Activated T-helper 2 cell treated with anti-CD3 and anti-CD28 coated beads, Interferon-gamma antibody, Interleukin-2, Interleukin-4, amounts not matched to agents 10 μg/mL and 5 μg/mL and 100 μg/mL, durations not matched to agents 14 hours and 24 hours and 36 hours (primary cell): ENCODE measurements around the gene EPAS1. TPM values are rescaled to one million over a fixed set of nuclear protein-coding genes. Genes with fewer than 3 reads are reported as not detected.

Source experiments
- DNase-seq: peaks from one replicate; pipeline ENCODE4 v3.0.0; 2021; ENCODE audit warnings: low spot score
- H3K27ac Mint-ChIP-seq: one replicate; pipeline ENCODE4 v1.8.0; 2021; ENCODE audit warnings: mixed read lengths
- H3K27me3 Mint-ChIP-seq: one replicate; pipeline ENCODE4 v1.8.0; 2021; ENCODE audit warnings: low read depth, mixed read lengths
- H3K36me3 Mint-ChIP-seq: one replicate; pipeline ENCODE4 v1.8.0; 2021; ENCODE audit warnings: low read depth, mixed read lengths
- H3K4me1 Mint-ChIP-seq: one replicate; pipeline ENCODE4 v1.8.0; 2021; ENCODE audit warnings: low read depth, mixed read lengths
- H3K4me3 Mint-ChIP-seq: one replicate; pipeline ENCODE4 v1.8.0; 2021; ENCODE audit warnings: low read depth, mild to moderate bottlenecking, moderate library complexity, mixed read lengths
- H3K9me3 Mint-ChIP-seq: one replicate; pipeline ENCODE4 v1.8.0; 2021; ENCODE audit warnings: mixed read lengths
- intact Hi-C: fragments of 100-400 bp; cut with micrococcal nuclease; formaldehyde crosslinking; loops from one replicate; pipeline ENCODE4 v1.15.1; 2023
- total RNA-seq: library from RNA; stranded (reverse); gene quantifications from 2 replicates; pipeline ENCODE4 v1.2.3, GENCODE V29; 2022

The EPAS1 gene
- total RNA-seq, 1 donor from 2014 or later = 100.0 TPM

DNA sequence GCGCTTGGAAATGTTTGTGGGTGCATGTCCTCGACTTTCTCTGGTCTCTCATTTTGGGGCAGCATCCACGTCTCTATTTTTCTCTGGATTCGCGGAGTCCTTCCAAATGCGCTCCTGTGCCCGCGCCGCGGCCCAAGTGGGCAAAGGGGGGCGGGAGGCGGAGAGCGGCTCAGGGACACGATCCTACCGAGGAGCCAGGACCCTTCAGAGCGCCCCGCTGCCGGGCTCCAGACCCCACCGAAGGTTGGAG lies 990 bp downstream of the EPAS1 start:
- Mint-ChIP-seq H3K27ac (no peak overlapping the region), H3K9me3 (no peaks in the 10 kb centered on the region), H3K4me1 (peaks cover 27% of the 10 kb centered on the region), H3K27me3 (peaks cover 60% of the 10 kb centered on the region), H3K4me3 (peak overlapping the region; percentile 89), H3K36me3 (peaks cover 15% of the 10 kb centered on the region)
- no peak for DNase-seq
- intact Hi-C loops = loop anchor here (5.0 kb wide), 3 partner anchors 61 to 281 kb away; no protein-coding TSS in a partner anchor

DNA sequence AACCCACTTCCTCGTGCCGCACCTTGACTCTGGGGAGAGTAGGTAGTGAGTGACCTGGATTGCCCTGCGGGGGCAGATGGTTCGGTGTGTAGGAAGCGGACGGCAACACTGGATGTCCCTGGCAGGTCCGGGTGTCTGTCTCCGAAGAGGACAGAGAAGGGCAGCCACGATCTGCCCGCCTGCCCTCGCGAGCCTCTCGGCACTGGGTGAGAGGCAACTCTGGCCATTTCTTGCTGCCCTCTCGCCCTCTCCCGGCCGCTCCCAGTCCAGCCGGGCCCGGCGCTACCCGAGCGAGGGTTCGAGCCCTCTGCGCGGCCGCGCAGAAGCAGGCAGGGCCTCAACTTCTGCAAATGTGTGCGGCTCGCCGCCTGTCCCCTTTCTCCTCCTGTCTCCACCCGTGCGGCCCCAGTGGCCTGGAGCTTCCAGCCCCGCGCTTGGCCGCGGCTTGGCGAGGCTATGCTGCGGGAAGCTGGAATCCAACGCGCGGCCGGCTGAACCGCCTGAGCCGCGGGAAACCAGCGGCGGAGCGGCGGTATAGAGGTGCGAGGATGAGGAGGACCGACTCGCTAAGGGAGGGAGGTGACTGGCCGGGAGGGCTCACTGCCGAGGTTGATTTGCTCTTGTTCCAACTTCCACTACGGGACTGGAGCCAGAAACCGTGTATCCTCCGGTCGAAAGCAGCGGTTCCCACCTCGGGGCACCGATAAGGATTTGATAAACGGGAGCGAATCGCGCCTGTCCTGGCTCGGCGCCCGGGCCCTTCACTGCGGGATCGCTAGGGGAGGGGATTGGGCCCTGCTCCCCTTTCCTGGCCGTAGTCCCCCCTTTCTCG lies 1.5 kb downstream of the EPAS1 start:
- H3K27me3 Mint-ChIP-seq = peaks cover 62% of the 10 kb centered on the region
- H3K4me1 Mint-ChIP-seq = peaks cover 32% of the 10 kb centered on the region
- no peaks in the 10 kb centered on the region for H3K9me3 Mint-ChIP-seq
- intact Hi-C loops = loop anchor here (5.0 kb wide), 3 partner anchors 61 to 281 kb away; no protein-coding TSS in a partner anchor
- H3K36me3 Mint-ChIP-seq = peaks cover 15% of the 10 kb centered on the region
- DNase-seq = peak; percentile 17
- peak overlapping the region; percentile 89 for H3K4me3 Mint-ChIP-seq
- no peak overlapping the region for H3K27ac Mint-ChIP-seq

DNA sequence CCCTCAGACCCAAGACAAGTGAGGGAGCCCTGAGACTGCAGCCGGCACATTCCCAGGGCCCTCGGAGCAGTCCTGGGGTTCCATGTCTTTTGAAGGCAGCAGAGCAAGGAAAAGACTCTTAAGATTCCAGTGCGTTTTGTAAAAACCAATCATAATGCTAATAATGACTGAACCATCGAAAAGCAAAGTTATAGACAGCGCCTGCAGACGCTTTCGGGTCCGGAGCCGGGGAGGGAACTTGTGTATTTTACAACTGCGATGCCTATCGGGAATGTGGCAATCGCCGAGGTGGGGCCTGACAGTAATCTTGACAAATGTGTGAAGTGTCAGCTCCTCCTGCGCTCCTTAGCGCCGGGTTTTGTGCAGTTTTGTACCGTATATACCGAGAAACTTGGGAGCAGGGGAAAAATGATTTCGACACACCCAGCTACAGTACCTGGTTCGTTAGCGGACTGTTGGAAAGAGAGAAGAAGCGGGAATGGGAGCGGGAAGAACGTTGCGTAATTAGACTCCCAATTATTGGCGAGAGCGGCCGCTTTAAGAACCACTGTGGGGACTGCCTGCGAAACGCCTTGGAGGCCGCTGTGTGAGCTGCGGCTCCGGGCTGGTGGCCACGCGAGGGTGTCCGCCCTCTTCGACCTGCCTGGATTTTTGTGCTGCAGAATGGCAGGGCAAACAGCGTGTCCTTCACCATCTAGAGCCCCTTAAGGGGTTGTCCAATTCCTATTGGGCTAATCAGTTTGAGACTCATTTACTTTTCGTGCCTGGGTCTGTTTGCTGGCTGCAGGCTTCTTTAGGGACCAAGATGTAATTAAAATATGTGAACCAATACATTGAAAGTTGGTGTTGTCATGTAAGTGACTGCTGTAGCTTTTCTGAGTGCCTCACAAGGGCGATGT lies 2.4 kb downstream of the EPAS1 start:
- H3K9me3 Mint-ChIP-seq = peaks cover under 1% of the 10 kb centered on the region
- intact Hi-C loops = loop anchor here (5.0 kb wide), 3 partner anchors 62 to 282 kb away; no protein-coding TSS in a partner anchor
- H3K27ac Mint-ChIP-seq = no peak overlapping the region
- H3K27me3 Mint-ChIP-seq = peaks cover 59% of the 10 kb centered on the region
- DNase-seq = no peak
- H3K4me3 Mint-ChIP-seq = peak overlapping the region; percentile 89
- H3K4me1 Mint-ChIP-seq = peaks cover 37% of the 10 kb centered on the region
- peaks cover 16% of the 10 kb centered on the region for H3K36me3 Mint-ChIP-seq

DNA sequence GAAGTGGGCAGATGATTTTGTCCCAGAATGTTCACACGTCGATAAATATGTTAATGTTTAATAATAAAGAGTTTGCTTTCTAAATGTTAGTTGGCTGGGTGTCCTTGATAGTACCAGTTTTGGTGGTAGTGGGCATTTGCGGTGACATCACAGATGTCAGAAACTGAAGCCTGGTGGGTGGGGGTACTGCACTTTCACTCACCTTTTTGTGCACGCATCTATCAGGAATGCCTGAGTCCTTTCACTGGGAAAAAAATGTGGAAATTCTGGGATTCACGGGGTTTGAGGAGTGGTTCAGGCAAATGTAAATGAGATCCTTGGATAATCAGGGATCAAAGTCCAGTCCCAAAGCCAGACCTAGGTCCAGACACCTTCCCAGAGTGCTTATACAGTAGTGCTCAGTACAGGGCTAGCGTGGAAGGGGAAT lies 3.2 kb downstream of the EPAS1 start:
- Mint-ChIP-seq H3K4me1 (peaks cover 44% of the 10 kb centered on the region), H3K27ac (no peak overlapping the region), H3K9me3 (peaks cover 8% of the 10 kb centered on the region), H3K36me3 (peaks cover 24% of the 10 kb centered on the region), H3K4me3 (peak overlapping the region; percentile 4), H3K27me3 (peaks cover 55% of the 10 kb centered on the region)
- intact Hi-C loops = no loop called here
- no peak for DNase-seq

DNA sequence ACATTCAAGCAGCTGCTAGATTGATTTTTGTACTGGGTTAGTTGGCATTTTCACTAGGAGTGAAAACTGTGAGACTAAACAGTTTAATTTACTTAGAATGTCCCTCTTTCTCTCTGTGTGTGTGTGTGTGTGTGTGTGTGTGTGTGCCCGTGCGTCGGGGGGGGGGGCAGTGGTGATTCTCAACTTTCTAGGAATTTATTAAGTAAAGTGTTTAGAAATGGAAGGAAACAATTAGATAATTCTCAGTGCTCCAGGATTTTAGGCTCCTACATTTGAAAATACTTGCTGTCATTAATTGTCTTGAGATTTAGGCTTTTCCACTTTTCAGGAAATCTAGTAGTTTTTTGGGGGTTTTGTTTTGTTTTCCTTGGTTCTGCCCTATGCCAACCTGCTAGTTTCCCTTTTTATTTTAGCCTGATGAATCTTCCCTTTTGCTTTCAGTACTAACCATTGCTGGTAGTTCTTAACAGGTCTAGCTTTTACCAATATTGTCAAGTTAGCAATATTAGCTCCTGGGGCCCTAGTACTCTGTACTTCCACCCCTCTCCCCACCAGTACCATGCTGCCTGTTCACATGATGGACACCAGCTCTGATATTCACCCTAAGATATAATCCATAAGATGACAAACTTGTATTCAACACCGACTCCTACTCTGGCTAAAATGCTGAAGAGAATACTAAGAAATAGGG lies 4.9 kb downstream of the EPAS1 start:
- Mint-ChIP-seq H3K4me1 (peaks cover 49% of the 10 kb centered on the region), H3K9me3 (peaks cover 10% of the 10 kb centered on the region), H3K36me3 (peaks cover 27% of the 10 kb centered on the region), H3K27ac (no peak overlapping the region), H3K27me3 (peaks cover 47% of the 10 kb centered on the region), H3K4me3 (no peak overlapping the region)
- intact Hi-C loops = no loop called here
- DNase-seq = no peak

DNA sequence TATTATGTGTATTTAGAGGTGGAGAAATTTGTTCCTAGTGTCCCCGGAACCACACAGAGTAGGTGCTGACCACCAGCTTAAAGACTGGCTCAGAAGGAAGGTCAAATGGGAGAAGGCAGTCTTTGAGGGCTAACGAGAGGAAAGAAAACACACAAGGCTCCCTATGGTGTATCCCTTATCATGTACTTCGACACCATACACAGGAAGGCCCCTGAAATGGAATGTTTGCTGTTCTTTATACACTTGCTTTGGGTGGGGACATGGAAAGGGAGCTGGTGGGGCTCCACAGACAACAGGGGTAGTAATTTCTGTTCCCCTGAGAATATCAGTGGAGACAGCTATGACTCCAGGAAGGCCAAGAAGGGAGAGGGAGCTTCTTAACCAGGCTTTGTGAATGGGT lies 6.0 kb downstream of the EPAS1 start:
- Mint-ChIP-seq H3K27ac (no peak overlapping the region), H3K27me3 (peaks cover 50% of the 10 kb centered on the region), H3K4me3 (no peak overlapping the region), H3K36me3 (peaks cover 31% of the 10 kb centered on the region), H3K4me1 (peaks cover 52% of the 10 kb centered on the region), H3K9me3 (peaks cover 10% of the 10 kb centered on the region)
- no peak for DNase-seq
- intact Hi-C loops = no loop called here

DNA sequence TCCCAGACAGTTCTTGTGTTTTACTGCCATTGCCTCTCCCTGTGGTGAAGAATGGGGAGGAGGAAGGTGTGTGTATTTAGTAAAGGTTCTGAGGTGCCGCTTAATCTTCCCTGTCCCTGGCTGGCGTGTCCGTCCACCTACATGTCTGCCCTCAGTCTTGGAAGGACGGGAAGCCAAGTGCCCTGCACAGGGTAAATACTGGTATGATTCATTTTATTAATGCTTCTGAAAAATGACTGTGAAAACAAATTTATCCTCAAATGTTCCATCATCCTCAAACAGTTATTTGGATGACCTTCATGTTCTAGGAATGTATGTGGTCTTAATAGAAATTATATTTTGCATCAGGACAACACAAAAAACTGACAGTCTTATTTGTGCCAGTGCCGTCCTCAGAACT lies 6.6 kb downstream of the EPAS1 start:
- Mint-ChIP-seq H3K36me3 (peaks cover 30% of the 10 kb centered on the region), H3K9me3 (peaks cover 10% of the 10 kb centered on the region), H3K4me1 (peaks cover 52% of the 10 kb centered on the region), H3K27me3 (peaks cover 49% of the 10 kb centered on the region), H3K27ac (no peak overlapping the region), H3K4me3 (no peak overlapping the region)
- no peak for DNase-seq
- intact Hi-C loops = loop anchor here (2.0 kb wide), 1 partner anchor 59 kb away; no protein-coding TSS in a partner anchor

DNA sequence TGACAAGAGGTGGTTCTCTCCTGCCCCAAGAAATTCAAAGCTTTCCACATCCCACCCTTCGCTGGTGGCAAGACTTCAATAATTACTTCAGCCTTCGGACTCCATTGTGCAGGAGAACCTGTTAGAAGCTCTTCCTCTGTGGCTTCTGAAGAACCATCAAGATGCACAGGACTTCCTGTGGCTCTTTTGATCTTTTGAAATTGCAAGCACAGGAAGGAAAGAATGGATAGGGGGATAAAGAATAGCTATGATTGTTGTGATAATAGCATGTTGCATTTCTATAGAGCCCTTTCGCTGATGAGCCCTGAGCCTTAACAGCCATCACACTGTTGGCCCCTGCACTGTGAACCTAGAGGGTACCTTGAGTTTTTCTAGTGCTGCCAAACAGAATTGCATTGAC lies 7.4 kb downstream of the EPAS1 start:
- intact Hi-C loops = loop anchor here (2.0 kb wide), 1 partner anchor 58 kb away; no protein-coding TSS in a partner anchor

DNA sequence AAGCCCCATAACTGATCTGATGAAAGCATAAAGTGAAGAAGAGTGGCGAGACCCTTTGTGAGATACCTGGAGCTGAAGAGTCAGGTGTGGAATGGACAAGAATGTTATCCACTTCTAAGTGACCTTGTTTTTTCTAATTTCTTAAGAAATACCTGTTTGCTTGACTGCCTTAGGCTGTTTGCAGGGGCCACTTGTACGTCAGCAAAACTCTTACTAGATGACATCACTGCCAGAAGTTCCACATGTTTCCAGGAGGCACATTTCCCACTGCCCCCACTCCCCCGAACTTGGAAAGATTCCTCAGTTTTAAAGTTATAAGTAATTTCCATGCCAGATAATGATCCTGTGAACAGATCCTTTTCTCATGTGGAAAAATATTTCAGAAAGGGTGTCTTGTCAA lies 8.0 kb downstream of the EPAS1 start:
- Mint-ChIP-seq H3K4me1 (peaks cover 44% of the 10 kb centered on the region), H3K36me3 (peaks cover 20% of the 10 kb centered on the region), H3K27ac (no peak overlapping the region), H3K4me3 (peak overlapping the region; percentile 52), H3K9me3 (peaks cover 10% of the 10 kb centered on the region), H3K27me3 (peaks cover 39% of the 10 kb centered on the region)
- intact Hi-C loops = loop anchor here (2.0 kb wide), 1 partner anchor 58 kb away; no protein-coding TSS in a partner anchor
- DNase-seq = no peak

More for the DNA sequence above, 7.4 kb downstream of the EPAS1 start:
- Mint-ChIP-seq H3K27ac (no peak overlapping the region), H3K27me3 (peaks cover 44% of the 10 kb centered on the region), H3K4me1 (peaks cover 48% of the 10 kb centered on the region), H3K4me3 (peak overlapping the region; percentile 52), H3K9me3 (peaks cover 10% of the 10 kb centered on the region), H3K36me3 (peaks cover 25% of the 10 kb centered on the region)
- peak; percentile 18 for DNase-seq

DNA sequence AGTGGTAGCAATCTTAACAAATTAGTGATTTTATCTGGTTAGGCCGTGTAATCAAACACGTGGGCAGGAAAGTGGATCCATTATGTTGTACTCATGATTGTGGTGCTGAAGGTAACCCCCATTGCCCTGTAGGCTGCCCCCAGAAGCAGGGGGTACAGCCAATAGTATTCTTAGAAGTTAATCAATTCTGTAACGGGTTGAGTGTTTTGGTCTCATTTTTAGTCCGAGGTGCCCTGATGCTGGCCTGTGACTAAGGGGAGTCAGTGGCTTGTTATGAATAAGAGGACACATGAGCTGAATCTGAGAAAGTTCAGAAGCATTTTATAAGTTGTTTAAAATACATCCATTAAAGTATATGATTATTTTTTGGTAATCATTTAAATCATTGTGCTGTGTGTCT lies 8.6 kb downstream of the EPAS1 start:
- H3K4me1 Mint-ChIP-seq = peaks cover 44% of the 10 kb centered on the region
- peaks cover 20% of the 10 kb centered on the region for H3K36me3 Mint-ChIP-seq
- intact Hi-C loops = loop anchor here (2.0 kb wide), 1 partner anchor 57 kb away; no protein-coding TSS in a partner anchor
- H3K4me3 Mint-ChIP-seq = no peak overlapping the region
- H3K9me3 Mint-ChIP-seq = peaks cover 10% of the 10 kb centered on the region
- DNase-seq = no peak
- peaks cover 33% of the 10 kb centered on the region for H3K27me3 Mint-ChIP-seq
- H3K27ac Mint-ChIP-seq = no peak overlapping the region

DNA sequence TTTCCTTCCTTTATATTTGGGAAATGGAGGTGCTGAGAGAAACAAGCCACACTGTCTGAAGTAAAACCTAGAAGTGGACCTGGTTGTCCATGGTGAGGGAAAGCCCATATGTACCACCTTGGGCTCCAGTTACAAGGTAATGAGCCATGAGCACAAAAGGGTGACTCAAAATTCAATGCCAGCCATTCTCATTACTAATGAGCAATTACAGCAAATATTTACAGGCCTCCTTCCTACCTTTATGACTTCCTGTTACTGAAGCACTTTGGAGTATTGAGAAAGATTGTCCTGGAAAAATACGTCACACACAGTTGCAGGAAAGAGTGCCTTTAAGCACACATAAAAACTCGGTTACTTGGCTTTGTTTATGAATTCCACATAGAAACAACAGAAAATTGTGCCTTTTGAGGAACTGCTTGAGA lies 9.1 kb downstream of the EPAS1 start:
- Mint-ChIP-seq H3K27me3 (peaks cover 31% of the 10 kb centered on the region), H3K9me3 (peaks cover 10% of the 10 kb centered on the region), H3K27ac (no peak overlapping the region), H3K36me3 (peaks cover 23% of the 10 kb centered on the region), H3K4me3 (no peak overlapping the region), H3K4me1 (peaks cover 47% of the 10 kb centered on the region)
- intact Hi-C loops = no loop called here
- DNase-seq = no peak

DNA sequence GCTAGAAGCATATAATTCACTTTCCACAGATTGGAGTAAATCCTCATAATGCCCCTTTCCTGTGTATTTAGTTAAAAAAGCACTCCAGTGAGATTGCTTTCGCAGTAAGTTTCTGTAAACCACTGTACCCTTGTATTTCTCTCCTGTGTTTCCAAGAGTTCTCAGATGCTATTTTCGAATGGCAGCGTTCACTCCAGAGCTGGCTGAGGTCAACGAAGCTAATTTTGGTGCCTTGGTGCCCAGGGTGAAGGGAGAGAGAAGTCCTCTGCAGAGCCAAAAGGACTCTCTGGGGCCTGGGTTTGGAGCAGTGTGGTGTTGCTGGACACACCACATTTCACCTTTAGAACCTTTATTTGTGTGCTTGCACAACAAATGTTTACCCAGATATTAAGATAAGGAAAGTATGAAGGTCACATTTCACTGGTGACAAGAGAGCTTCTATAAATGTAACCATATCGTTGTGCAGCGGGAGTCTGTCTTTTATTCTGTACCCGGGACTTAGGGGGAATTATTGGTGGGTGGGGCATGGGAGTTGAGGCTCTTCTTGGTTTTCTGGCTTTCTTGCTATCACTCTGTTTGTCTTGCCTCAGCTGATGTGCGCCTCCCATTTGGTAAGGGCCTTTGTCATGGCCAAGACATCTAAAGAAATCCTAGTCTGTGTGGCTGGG lies 9.9 kb downstream of the EPAS1 start:
- H3K27ac Mint-ChIP-seq = no peak overlapping the region
- peaks cover 25% of the 10 kb centered on the region for H3K27me3 Mint-ChIP-seq
- no peak overlapping the region for H3K4me3 Mint-ChIP-seq
- intact Hi-C loops = no loop called here
- H3K4me1 Mint-ChIP-seq = peaks cover 43% of the 10 kb centered on the region
- no peak for DNase-seq
- peaks cover 10% of the 10 kb centered on the region for H3K9me3 Mint-ChIP-seq
- peaks cover 23% of the 10 kb centered on the region for H3K36me3 Mint-ChIP-seq
